ENCODE results near the gene ZSCAN12.

The ZSCAN12 gene

GRCh38 chr6:28436404-28436803 is 36.9 kb upstream of the ZSCAN12 start:
- ChIA-PET POLR2A (ENCODE audit: low non-redundant PET) (no interaction called here), CTCF (interaction anchor here (0.7 kb wide), 1 partner anchor 1596 kb away, joined by 3 read pairs; no protein-coding TSS in a partner anchor)
- H3K27ac ChIP-seq = no peak overlapping the region
- DNase-seq (ENCODE audit: low spot score) = no peak
- TF ChIP-seq CTCF (conservative IDR thresholded peaks at IDR 0.05; ENCODE audit: low read depth) = no peak

GRCh38 chr6:28433119-28433518 is 33.6 kb upstream of the ZSCAN12 start:
- DNase-seq (ENCODE audit: low spot score) = no peak
- CTCF ChIA-PET = interaction anchor here (1.1 kb wide), 1 partner anchor 252 kb away, joined by 5 read pairs; no protein-coding TSS in a partner anchor
- H3K27ac ChIP-seq = no peak overlapping the region
- POLR2A ChIA-PET (ENCODE audit: low non-redundant PET) = no interaction called here
- TF ChIP-seq CTCF (conservative IDR thresholded peaks at IDR 0.05; ENCODE audit: low read depth) = no peak

GRCh38 chr6:28429781-28430180 is 30.2 kb upstream of the ZSCAN12 start:
- DNase-seq (ENCODE audit: low spot score) = no peak
- no peak for TF ChIP-seq CTCF (conservative IDR thresholded peaks at IDR 0.05; ENCODE audit: low read depth)
- no peak overlapping the region for H3K27ac ChIP-seq
- ChIA-PET CTCF (no interaction called here), POLR2A (ENCODE audit: low non-redundant PET) (no interaction called here)

GRCh38 chr6:28425944-28426541 is 26.5 kb upstream of the ZSCAN12 start:
- H3K27ac ChIP-seq = no peak overlapping the region
- POLR2A ChIA-PET (ENCODE audit: low non-redundant PET) = no interaction called here
- no peak for DNase-seq (ENCODE audit: low spot score)
- TF ChIP-seq CTCF (conservative IDR thresholded peaks at IDR 0.05; ENCODE audit: low read depth) = no peak
- CTCF ChIA-PET = no interaction called here

GRCh38 chr6:28424163-28424562 is 24.6 kb upstream of the ZSCAN12 start:
- POLR2A ChIA-PET (ENCODE audit: low non-redundant PET) = no interaction called here
- TF ChIP-seq CTCF (conservative IDR thresholded peaks at IDR 0.05; ENCODE audit: low read depth) = no peak
- H3K27ac ChIP-seq = no peak overlapping the region
- peak; percentile 21 for DNase-seq (ENCODE audit: low spot score)
- CTCF ChIA-PET = interaction anchor here (0.6 kb wide), 1 partner anchor 174 kb away, joined by 4 read pairs; no protein-coding TSS in a partner anchor

- no peak for TF ChIP-seq CTCF (conservative IDR thresholded peaks at IDR 0.05; ENCODE audit: low read depth)
- CTCF ChIA-PET = interaction anchor here (0.6 kb wide), 1 partner anchor 175 kb away, joined by 4 read pairs; no protein-coding TSS in a partner anchor
Measured at GRCh38 chr6:28423546-28423945, 24.0 kb upstream of the ZSCAN12 start.

More at GRCh38 chr6:28423546-28423945, 24.0 kb upstream of the ZSCAN12 start:
- DNase-seq (ENCODE audit: low spot score) = no peak
- POLR2A ChIA-PET (ENCODE audit: low non-redundant PET) = no interaction called here
- no peak overlapping the region for H3K27ac ChIP-seq
